Urothelium cell line (cell line): ENCODE data around the gene WWP2.
"Not testable (repeated sequence)": the region's sequence is repeated elsewhere in the genome, so short reads cannot be mapped to it uniquely, and the experiment has no call there.

Source experiments
- DNase-seq: peaks from one replicate; pipeline ENCODE4 v3.0.0; 2011; ENCODE audit warnings: low spot score, mixed read lengths
- FAIRE-seq: peaks from 2 replicates; lab custom pipeline; 2011; peaks lifted over from hg19 to GRCh38; lab: Jason Lieb, UNC

The WWP2 gene

GRCh38 chr16:69791391-69791847 lies 29.3 kb downstream of the WWP2 start:
- DNase-seq, FAIRE-seq: not testable (repeated sequence)

- DNase-seq (no peak), FAIRE-seq (no peak)
Measured at GRCh38 chr16:69793526-69793925, 31.4 kb downstream of the WWP2 start.

GRCh38 chr16:69794486-69794885 lies 32.4 kb downstream of the WWP2 start:
- FAIRE-seq (no peak), DNase-seq (no peak)

GRCh38 chr16:69796285-69797118 lies 34.4 kb downstream of the WWP2 start:
- peak; percentile 64 for DNase-seq
- FAIRE-seq = no peak

- DNase-seq (no peak), FAIRE-seq (no peak)
Measured at GRCh38 chr16:69798466-69798865, 36.3 kb downstream of the WWP2 start.

- DNase-seq = no peak
- FAIRE-seq = no peak
Measured at GRCh38 chr16:69799611-69800031, 37.5 kb downstream of the WWP2 start.

- DNase-seq (no peak), FAIRE-seq (no peak)
Measured at GRCh38 chr16:69804297-69804696, 42.2 kb downstream of the WWP2 start.

- FAIRE-seq, DNase-seq: not testable (repeated sequence)
Measured at GRCh38 chr16:69806776-69807175, 44.6 kb downstream of the WWP2 start.

GRCh38 chr16:69812688-69813014 lies 50.5 kb downstream of the WWP2 start:
- FAIRE-seq = no peak

GRCh38 chr16:69814078-69814477 lies 51.9 kb downstream of the WWP2 start:
- FAIRE-seq (no peak), DNase-seq (no peak)

More at GRCh38 chr16:69812688-69813014, 50.5 kb downstream of the WWP2 start:
- no peak for DNase-seq

GRCh38 chr16:69814561-69814960 lies 52.4 kb downstream of the WWP2 start:
- FAIRE-seq (no peak), DNase-seq (no peak)

- not testable (repeated sequence) for DNase-seq
Measured at GRCh38 chr16:69815216-69815883, 53.2 kb downstream of the WWP2 start.

GRCh38 chr16:69816996-69817395 lies 54.9 kb downstream of the WWP2 start:
- FAIRE-seq (no peak), DNase-seq (no peak)

More at GRCh38 chr16:69815216-69815883, 53.2 kb downstream of the WWP2 start:
- FAIRE-seq = not testable (repeated sequence)

GRCh38 chr16:69818891-69819545 lies 56.9 kb downstream of the WWP2 start:
- DNase-seq (no peak), FAIRE-seq (no peak)

GRCh38 chr16:69820926-69821541 lies 58.9 kb downstream of the WWP2 start:
- no peak for FAIRE-seq
- DNase-seq = no peak

GRCh38 chr16:69821844-69822173 lies 59.7 kb downstream of the WWP2 start:
- FAIRE-seq (no peak), DNase-seq (no peak)

GRCh38 chr16:69822174-69822935 lies 60.2 kb downstream of the WWP2 start:
- no peak for FAIRE-seq
- no peak for DNase-seq

- FAIRE-seq = no peak
Measured at GRCh38 chr16:69823831-69824563, 61.9 kb downstream of the WWP2 start.

GRCh38 chr16:69824564-69825142 lies 62.5 kb downstream of the WWP2 start:
- not testable (repeated sequence) for FAIRE-seq, DNase-seq

More at GRCh38 chr16:69823831-69824563, 61.9 kb downstream of the WWP2 start:
- no peak for DNase-seq
